22Rv1 (cell line): Measurements from ENCODE around the gene SLC35E2B.
"Not testable (repeated sequence)": the region's sequence is repeated elsewhere in the genome, so short reads cannot be mapped to it uniquely, and the experiment has no call there.

Source experiments
- ZFX ChIP-seq: fragments of 450-650 bp; IDR thresholded peaks from 2 replicates; pipeline ENCODE4 v1.6.1; 2017; ENCODE audit warnings: antibody characterized with exemption, borderline replicate concordance
- TF ChIP-seq, protein P1 (sequence below): fragments of 450-650 bp; IDR thresholded peaks from 2 replicates; pipeline ENCODE4 v1.5.1; 2017; ENCODE audit warnings: mild to moderate bottlenecking

DNA sequence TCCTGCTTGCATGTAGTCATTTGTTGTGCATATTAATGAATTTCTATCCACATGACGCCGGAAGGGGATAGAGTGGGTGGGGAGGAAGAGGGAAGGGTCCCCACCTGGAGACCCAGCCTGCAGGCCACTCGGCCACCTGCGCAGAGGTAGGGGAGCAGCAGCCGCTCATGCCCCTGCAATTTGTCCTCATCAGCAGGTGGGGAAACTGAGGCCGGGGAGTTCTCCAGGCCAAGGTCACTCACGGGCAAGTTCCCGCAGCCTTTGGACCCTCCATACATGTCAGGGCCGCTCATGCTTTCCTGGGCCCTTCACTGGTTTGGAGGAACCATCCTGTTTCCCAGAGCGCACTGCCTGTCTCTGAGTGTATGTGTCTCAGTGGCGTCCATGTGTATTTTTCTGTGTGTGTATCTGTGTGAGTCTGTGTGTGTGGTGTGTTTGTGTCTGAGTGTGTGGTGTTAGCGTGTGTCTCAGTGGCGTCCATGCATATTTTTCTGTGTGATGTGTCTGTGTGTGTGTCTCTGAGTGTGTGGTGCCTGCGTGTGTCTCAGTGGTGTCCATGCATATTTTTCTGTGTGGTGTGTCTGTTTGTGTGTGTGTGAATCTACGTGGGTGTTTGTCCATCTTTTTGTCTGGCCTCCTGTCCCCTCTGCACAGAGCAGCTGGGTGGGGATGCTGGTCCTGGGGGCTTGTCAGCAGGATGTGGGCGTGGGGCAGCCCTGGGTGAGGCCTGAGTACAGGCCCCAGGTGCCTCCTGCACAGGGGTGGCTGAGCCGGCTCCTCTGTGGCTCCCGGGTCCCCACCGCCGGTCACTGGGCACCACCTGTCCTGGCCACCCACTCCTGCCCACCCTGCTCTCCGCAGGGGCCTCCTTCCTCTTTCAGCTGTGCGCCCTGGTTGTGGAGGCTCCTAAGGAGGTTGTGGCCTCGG is 4.1 kb upstream of the SLC35E2B start:
- not testable (repeated sequence) for TF ChIP-seq ZFX
- TF ChIP-seq, protein P1, sequence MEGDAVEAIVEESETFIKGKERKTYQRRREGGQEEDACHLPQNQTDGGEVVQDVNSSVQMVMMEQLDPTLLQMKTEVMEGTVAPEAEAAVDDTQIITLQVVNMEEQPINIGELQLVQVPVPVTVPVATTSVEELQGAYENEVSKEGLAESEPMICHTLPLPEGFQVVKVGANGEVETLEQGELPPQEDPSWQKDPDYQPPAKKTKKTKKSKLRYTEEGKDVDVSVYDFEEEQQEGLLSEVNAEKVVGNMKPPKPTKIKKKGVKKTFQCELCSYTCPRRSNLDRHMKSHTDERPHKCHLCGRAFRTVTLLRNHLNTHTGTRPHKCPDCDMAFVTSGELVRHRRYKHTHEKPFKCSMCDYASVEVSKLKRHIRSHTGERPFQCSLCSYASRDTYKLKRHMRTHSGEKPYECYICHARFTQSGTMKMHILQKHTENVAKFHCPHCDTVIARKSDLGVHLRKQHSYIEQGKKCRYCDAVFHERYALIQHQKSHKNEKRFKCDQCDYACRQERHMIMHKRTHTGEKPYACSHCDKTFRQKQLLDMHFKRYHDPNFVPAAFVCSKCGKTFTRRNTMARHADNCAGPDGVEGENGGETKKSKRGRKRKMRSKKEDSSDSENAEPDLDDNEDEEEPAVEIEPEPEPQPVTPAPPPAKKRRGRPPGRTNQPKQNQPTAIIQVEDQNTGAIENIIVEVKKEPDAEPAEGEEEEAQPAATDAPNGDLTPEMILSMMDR, result not testable (repeated sequence)
